HG02885 (cell line): ENCODE results near the gene MICALL2.
"Not testable (repeated sequence)": the region's sequence is repeated elsewhere in the genome, so short reads cannot be mapped to it uniquely, and the experiment has no call there.

ENCODE experiments used
- ATAC-seq: cut with Tn5 transposase; IDR thresholded peaks from one replicate; pipeline ENCODE4 v1.9.1; 2021; ENCODE audit warnings: mild to moderate bottlenecking; ENCODE audit not compliant: unreplicated experiment, poor library complexity

The MICALL2 gene

DNA sequence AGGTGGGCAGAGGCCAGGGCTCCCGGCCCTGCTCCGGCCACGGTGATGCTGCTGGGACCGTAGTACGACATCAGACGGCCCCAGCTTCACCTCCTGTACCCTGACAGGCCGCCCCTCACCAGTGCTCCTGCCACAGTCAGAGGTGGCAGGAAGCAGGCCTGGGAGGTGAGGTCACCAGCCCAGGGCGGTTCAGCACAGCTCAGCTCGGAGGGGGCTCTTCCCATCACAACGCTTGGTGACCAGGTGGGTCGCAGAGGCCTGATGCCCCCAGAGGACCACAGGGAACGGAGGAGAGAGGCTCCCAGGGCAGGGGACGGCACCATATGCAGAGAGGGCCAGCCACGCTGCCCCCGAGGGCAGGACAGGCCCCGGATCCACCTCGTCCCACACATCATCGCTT lies 8.8 kb downstream of the MICALL2 start:
- no peak for ATAC-seq

DNA sequence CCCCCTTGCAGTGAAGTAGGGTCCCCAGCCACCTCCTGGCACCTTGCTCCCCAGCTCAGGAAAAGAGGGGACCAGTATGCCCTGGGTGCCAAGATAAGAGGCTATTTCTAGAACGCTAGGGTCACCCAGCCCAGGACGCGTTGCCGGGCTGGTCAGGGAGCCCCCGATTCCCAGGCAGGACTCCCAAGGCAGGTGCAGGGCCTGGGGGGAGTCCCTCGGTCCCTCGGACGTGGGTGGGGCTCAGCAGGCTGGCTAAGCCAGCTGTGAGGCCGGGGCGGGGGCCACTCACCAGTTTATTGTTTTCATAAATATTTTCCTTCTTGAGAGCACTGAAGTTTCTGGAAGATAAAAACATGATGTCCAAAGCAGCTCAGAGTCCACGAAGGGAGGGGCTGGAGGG lies 9.3 kb downstream of the MICALL2 start:
- ATAC-seq = no peak

DNA sequence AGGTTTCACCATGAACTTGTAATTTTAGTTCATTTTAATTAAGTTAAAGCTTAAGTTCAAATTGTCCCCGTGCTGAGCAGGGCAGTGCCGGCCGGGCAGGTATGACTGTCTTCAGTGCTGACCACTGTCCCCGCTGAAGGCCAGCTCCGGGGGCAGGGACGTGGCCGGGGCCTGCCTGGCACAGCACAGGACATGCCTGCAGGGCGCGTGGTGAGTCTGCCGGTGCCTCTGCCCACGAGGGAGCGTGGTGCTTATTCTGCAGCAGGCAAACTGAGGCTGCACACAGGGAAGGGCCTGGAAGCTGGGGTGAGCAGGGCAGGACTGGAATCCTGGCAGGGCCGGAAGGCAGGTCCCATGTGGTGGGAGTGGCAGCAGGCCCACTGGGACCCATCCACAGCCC lies 9.8 kb downstream of the MICALL2 start:
- ATAC-seq = no peak

DNA sequence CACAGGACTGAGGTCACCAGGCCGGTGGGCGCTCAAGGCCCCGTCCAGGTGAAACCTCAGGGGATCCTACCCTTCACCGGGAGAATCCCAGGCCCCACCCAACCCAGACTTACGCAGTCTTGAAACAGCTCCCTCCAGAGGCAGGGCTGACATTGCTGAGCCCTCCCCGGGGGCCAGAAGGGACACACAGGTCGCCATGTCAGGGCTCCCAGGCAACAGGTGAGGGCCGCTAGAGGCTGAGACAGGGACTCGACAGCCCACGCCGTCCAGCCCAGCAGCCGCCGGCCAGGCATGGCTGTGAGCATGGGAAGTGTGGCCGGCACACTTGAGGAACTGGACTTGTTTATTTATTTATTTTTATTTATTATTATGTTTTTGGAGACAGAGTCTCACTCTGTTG lies 10.3 kb downstream of the MICALL2 start:
- ATAC-seq = no peak

DNA sequence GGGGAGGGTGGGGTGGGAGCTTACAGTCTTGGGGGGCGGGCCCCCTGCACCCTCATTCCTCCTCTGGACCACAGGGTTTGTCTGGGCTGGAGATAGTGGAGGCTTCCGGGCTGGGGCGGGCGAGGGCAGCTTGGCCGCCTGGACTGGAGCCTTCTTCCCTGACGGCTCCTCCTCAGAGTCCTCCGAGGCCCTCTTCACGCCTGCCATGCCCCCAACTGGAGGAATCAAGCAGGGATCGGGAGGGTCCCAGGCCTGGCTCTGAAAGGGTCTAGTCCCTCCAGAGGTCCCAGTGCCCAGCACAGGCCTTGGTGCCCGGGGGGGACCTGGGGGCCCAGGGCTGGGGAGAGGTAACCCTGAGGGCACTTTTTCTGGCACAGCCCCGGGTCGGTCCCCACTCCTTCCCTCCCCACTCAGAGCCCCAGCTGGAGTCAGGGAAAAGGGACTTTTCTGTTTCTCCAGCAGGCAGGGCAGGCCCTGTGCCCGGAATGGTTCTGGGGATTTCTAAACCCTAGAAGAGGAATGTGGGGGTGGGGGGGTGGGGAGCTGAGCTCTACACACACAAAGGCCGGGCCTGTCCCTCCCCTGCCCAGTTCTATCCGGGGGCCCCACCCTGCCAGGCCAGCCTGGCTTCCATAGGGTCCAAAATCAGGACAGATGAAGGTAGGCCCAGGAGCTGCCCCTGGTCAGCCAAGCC lies 11.6 kb downstream of the MICALL2 start:
- no peak for ATAC-seq

DNA sequence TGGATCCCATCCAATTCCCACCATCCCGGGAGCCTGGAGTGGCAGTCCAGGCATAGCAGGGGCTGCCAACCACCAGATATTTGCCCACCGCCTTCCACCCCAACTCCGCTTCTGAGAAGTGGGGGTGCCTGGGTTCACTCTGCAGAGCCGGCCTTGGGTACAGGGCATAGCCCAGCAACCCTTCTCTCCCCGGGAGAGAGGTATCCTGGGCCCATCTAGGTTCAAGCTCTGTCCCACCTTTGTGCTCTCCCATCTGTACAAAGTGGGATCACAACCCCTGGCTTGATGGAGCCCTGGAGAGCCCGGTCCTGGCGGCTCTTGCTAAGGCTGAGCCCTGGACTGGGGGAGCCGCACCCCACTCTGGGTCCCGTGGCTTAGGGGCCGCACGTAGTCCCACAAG lies 12.2 kb downstream of the MICALL2 start:
- ATAC-seq = no peak

DNA sequence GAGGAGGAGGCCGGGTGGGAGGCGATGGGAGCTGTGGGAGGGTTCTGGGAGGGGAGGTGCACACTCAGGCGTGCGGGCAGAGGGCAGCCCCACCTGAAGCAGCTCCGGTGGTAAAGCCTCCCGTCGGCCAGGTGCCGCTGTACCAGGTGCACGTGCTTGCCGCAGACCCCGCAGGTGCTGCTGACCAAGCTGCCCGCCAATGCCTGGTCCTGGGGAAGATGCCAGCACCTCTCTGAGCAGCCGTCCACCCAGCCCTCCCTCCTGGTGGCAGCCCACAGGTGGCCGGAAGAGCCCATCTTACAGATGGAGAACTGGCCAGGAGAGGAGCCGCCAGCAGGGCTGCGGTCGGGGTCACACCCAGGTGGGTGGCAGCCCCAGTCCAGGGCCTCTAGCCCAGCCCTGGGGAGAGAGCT lies 12.6 kb downstream of the MICALL2 start:
- no peak for ATAC-seq

DNA sequence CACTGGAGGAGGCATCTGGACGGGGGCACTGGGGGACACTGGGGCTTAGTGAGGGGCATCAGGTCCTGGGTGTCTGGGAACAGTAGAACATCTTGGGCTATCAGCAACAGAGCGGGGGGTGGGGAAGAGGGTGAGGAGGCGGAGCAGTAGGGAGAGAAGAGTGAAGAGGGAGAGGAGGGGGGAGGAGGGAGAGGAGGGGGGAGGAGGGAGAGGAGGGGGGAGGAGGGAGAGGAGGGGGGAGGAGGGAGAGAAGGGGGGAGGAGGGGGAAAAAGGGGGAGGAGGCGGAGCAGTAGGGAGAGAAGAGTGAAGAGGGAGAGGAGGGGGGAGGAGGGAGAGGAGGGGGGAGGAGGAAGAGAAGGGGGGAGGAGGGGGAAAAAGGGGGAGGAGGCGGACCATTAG lies 13.2 kb downstream of the MICALL2 start:
- not testable (repeated sequence) for ATAC-seq

DNA sequence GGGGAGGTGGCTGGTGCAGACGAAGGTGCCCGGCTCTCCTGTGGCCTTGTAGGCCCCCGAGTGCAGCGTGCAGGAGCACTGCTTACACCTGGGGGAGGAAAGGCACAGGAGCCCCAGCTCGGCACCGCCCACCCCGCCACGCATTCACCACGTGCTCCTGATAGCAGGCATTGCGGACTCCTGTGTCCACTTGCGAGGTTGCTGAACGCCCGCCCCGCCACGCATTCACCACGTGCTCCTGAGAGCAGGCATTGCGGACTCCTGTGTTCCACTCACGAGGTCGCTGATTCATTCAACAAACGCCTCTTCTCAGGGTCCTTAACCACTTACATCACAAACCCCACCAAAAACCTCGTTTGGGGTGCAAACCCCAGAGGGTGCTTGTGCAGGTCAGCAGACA lies 13.9 kb downstream of the MICALL2 start:
- no peak for ATAC-seq

DNA sequence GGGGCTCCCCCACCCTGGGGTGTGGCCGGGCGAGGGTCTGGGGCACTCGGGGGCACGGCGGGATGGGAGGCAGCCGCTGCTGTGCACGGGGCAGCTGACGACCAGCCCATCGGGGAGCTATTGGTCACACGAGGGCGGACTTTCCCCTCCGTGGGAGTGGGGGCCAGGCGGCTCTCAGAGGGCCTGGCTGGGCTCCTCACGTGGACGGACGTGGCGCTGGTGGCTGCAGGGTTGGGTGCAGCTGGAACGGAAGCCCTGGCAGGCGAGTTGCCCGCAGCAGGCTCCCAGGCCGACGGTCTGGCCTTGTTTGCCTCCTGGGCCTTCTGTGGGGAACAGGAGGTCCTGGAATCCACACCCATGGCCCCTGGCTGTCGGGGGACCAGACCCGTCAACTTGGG lies 14.3 kb downstream of the MICALL2 start:
- ATAC-seq = no peak

DNA sequence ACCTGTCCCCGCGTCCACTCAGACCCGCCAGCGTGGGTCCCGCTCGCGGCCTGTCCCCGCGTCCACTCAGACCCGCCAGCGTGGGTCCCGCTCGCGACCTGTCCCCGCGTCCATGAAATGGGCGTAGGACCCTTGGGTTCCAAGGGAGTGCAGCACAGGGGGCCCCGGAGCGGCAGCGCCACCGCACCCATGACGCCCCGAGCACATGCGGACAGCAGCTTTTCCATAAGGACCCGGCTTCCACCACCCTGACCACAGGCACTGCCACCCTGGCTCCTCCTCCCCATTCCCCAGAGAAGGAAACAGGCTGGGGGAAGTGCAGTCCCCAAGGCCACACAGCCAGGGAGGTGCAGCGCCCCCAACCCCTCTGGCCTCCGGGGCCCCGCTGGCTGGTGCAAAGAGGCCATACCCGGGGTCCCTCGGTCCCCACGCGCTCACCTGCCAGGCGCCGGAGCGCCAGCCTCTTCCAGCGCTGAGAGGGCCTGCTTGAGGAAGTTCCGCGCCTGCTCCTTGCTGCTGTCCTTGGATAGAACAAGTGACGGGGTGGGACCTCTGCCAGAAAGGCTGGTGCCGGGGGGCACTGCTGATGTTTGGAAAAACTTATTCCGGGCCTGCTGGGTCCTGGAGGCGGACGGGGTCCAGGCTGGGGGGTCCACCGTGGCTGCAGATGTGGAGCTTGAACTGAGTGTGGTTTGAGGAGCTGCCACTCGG lies 14.9 kb downstream of the MICALL2 start:
- no peak for ATAC-seq

DNA sequence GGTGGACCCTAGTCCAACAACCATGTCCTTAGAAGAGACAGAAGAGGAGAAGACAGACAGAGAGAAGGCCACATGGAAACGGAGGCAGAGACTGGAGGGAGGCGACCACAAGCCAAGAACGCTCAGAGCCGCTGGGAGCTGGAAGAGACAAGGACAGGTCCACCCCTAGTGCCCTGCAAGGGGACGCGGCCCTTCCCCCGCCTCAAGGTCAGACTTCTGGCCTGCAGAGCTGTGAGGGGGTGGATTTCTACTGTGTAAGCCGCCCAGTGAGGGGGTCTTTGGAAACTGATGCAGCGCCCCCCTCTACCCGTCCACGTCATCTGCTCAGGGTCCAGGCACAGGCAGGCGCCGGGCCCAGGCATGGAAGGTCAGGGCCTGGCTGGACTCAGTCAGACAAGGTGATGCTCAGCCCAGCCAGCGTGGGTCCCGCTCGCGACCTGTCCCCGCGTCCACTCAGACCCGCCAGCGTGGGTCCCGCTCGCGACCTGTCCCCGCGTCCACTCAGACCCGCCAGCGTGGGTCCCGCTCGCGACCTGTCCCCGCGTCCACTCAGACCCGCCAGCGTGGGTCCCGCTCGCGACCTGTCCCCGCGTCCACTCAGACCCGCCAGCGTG lies 15.6 kb downstream of the MICALL2 start:
- not testable (repeated sequence) for ATAC-seq

DNA sequence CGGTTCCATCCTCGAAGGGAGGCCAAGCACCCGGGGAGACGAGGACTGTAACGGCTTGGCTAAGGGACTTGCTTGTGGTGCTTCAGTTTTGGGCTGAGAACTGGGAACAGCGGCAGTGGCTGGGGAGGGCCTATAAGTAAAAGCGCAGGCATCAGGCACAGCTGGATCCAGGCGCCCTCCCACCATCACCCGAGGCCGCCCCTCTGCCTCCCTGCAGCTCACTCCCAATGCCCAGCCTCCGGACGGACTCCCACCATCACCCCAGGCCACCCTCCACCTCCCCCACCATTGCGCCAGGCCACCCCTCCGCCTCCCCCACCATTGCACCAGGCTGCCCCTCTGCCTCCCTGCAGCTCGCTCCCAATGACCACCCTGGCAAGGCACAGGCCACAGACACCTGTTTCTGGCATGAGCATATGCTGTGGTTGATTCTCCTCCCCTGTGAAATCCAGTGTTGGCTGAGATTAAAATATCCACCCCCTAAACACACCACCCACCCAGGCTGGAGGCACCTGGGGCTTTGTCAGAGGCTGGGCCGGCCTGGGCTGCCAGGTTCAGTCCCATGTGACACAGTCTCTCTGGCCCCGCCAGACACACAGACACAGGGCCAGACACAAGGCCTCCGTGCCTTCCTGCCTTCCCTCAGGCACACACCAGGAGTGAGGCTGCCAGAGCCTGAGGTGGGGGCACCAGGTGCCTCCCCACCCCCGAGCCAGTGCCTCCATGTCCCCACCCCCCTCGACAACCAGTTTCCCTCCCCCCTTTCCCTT lies 16.7 kb downstream of the MICALL2 start:
- ATAC-seq = no peak

DNA sequence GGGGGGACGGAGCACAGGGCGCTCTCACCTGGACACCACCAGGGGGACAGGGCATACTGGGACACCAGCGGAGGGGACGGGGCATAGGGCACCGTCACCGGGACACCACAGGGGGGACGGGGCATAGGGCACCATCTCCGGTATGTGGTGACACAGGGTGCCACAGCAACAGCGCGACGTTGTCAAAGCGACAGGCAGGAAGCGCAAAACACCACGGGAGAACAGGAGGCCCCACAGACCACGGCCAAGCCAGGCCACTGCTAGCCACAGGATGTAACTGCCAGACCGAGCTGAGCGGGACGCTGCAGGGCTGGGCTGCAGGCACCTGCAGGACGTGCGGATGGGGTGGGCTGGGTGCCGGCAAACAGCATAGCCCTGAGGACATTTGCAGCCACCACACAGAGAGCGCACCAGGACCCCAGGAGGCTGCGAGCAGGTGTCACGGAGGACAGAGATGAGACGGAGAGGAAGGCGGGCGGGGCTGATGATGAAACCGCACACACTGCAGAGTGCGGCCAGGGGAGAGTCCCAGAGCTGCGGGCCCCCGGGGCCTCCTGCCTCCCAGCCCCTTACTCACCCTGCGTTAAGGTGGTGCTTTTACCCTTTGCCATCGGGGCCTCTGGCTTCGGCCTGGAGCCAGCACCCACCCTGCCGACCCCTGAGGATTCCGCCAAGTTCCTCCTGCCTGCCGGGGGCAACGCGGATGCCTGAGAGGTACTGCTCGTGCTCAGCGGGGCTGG lies 17.5 kb downstream of the MICALL2 start:
- ATAC-seq = no peak

DNA sequence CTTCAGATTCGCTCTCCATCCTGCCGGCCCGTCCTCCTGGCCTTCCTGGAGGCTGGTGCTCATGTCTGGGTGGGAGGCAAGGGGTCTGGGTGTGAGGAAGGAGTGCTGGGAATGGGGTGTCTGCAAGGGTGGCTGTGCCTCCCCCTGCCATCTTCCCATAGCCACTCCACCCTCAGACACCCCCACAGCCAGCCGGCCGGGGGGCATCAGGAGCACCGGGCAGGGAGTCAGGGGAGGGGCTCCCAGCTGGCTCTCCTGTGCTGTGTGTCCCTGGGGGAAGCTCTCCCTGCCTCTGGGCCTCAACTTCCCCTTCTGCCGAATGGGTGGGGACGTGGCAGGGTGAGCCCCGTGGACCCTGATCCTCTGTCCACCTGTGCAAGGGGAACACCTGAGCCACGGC lies 18.6 kb downstream of the MICALL2 start:
- no peak for ATAC-seq

DNA sequence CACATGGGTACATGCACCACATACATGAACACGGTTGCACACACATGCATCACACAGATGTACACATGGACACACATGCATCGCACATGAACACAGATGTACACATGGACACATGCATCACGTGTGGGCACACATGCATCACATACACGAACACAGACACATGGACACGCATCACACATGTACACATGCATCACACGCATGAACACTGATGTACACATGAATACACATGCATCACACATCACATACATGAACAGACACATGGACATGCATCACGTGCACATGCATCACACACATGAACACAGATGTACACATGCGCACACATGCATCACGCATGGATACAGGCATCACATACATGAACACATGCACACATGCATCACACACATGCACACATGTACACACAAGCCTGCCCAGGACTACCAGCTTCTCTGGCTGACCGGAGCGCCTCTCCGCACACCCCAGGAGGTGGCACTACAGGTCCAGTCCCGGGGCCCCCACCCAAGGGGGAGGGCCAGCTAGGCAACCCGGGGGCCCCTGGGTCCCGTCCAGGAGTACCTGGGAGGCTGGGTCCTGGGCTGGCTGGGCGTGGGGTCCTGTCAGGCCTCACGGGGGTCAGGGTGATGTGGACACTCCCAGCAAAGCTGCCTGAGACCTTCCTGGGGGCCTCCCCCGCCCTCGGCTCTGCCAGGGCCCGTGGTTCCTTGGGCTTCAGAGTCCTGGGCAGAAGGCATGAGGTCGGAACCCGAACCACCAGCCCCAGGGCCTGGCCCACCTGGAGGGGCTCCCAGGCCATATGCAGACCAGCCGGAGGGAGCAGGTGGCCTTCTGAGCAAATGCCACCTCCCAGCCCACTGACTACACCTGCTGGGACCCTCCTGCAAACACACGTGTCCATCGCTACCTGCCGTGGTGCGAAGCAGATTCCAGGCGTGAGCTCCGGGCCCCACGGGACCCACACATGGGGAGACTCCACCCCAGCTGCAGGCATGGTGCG lies 19.6 kb downstream of the MICALL2 start:
- ATAC-seq = no peak

DNA sequence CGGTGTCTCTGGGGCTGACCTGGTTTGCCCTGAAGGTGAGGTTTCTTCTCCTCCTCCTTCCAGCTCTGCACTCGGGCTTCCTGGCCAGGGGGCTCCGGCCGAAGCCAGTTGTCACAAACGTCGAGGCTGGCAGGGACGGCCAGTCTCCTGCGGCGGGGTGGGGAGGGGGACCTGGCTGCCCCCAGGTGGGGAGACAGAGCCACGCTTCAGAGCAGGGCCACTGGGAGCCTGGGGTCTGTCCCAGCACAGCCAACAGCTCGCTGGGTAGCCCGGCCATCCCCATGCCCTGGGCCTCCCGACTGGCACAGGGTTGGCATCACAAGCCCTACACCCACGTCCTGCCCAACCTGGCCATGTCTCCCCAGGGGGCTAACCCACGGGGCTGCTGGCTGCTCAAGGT lies 20.4 kb downstream of the MICALL2 start:
- no peak for ATAC-seq

DNA sequence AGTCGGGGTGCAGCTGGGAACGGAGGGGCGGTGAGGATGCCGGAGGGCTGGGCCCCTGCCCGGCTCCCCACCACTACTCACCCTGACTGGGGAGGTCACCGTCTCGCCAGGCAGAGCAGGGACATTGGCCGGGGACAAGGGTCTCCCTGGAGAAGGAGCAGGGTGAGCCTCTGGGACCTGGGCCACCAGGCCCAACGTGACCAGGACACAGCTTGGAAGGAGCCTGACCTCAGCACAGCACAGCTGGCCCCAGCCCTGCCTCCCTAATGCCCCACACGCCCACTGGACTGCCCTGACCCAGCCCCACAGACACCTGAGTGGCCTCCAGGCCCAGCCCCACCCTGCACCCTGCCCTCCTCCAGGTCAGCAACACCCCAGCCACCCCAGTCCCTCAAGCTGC lies 21.1 kb downstream of the MICALL2 start:
- no peak for ATAC-seq
